ENCODE measurements around the gene ERC2. TPM values are rescaled to one million over a fixed set of nuclear protein-coding genes. Genes with fewer than 3 reads are reported as not detected.

Gene ERC2
- total and polyA plus RNA-seq, 2 of the 8 experiments (the other 6 are each of a cell fraction or from before 2014, with no cell fraction given): 16.4 to 22.8 TPM

- H2BK5ac ChIP-seq (ENCODE audit: low read depth, low read length): no peak overlapping the region
- H3K9ac ChIP-seq (replicated peaks in 1 of 4; ENCODE audit: extremely low read depth in 1 of 4, low read depth in 3 of 4, low read length in 3 of 4): no peak overlapping the region
- H3K4me1 ChIP-seq (replicated peaks in 1 of 4; ENCODE audit: control insufficient read depth in 3 of 4, insufficient read depth in 4 of 4, low read length in 3 of 4): no peaks in the 10 kb centered on the region
- no peaks in the 10 kb centered on the region for H3K79me2 ChIP-seq (ENCODE audit: control insufficient read depth in 1 of 2, insufficient read depth in 2 of 2, low read length in 2 of 2)
- H3K4me3 ChIP-seq (ENCODE audit: extremely low read depth in 1 of 4, insufficient read depth in 2 of 4, low read depth in 3 of 4, low read length in 4 of 4): no peak overlapping the region
- H2BK20ac ChIP-seq (ENCODE audit: low read length): no peak overlapping the region
- TF ChIP-seq SIX5 (IDR thresholded peaks at IDR 0.05; ENCODE audit: low read depth, low read length) (no peak), SP2 (IDR thresholded peaks at IDR 0.05; ENCODE audit: low read length) (no peak), KDM1A (IDR thresholded peaks at IDR 0.05; ENCODE audit: borderline replicate concordance, low read length) (no peak), RFX5 (IDR thresholded peaks at IDR 0.05; ENCODE audit: borderline replicate concordance, low read depth, low read length) (no peak), TAF1 (IDR thresholded peaks at IDR 0.05; ENCODE audit: low read depth, low read length) (no peak), EP300 (IDR thresholded peaks at IDR 0.05; ENCODE audit: borderline replicate concordance in 1 of 2, low read depth in 2 of 2, low read length in 2 of 2) (no peak), CTBP2 (IDR thresholded peaks at IDR 0.05; ENCODE audit: borderline replicate concordance, insufficient read depth, insufficient read length, low read length) (no peak), MAX (IDR thresholded peaks at IDR 0.05) (no peak), CREB1 (IDR thresholded peaks at IDR 0.05) (no peak), RNF2 (IDR thresholded peaks at IDR 0.05; ENCODE audit: borderline replicate concordance, low read depth, low read length, missing control alignments, poor library complexity, severe bottlenecking) (no peak), JUND (IDR thresholded peaks at IDR 0.05; ENCODE audit: low read length) (no peak), KDM5A (IDR thresholded peaks at IDR 0.05; ENCODE audit: low read length) (no peak)
- no peak overlapping the region for H2BK15ac ChIP-seq (ENCODE audit: low read length)
- H3K9me3 ChIP-seq (ENCODE audit: insufficient read depth in 2 of 2, low read depth in 1 of 2, low read length in 1 of 2): no peaks in the 10 kb centered on the region
- no peak overlapping the region for H4K91ac ChIP-seq (replicated peaks; ENCODE audit: insufficient read length, low read length)
- ChIA-PET CTCF (ENCODE audit: partially characterized antibody) (interaction anchor here (1.4 kb wide), 1 partner anchor 285 kb away, joined by 5 read pairs; no protein-coding TSS in a partner anchor), POLR2A (ENCODE audit: partially characterized antibody) (no interaction called here)
- no peak overlapping the region for H3K18ac ChIP-seq (ENCODE audit: extremely low read depth, low read length)
- H2BK12ac ChIP-seq (ENCODE audit: low read depth, low read length): no peak overlapping the region
- no peak overlapping the region for H3K23ac ChIP-seq (ENCODE audit: insufficient read length)
- H3K23me2 ChIP-seq (ENCODE audit: low read depth, low read length): no peaks in the 10 kb centered on the region
- no peak overlapping the region for H3K56ac ChIP-seq (replicated peaks; ENCODE audit: insufficient read length, low read depth, low read length)
- FAIRE-seq (no peak), DNase-seq (ENCODE audit: low read depth in 1 of 2, low spot score in 2 of 2) (no peak)
- no peak overlapping the region for H4K5ac ChIP-seq (ENCODE audit: insufficient read length, low read depth, low read length)
- H3K14ac ChIP-seq (ENCODE audit: insufficient read length): no peak overlapping the region
- no peak overlapping the region for H2AK5ac ChIP-seq (ENCODE audit: low read depth, low read length)
- no peak overlapping the region for H3K4ac ChIP-seq (replicated peaks; ENCODE audit: insufficient read length, low read depth, low read length)
- no peaks in the 10 kb centered on the region for H4K20me1 ChIP-seq (replicated peaks in 1 of 2; ENCODE audit: control insufficient read depth in 1 of 2, insufficient read depth in 2 of 2, low read length in 2 of 2)
- WGBS, 2 experiments (ENCODE audit: extremely low coverage in 1 of 2, insufficient coverage in 1 of 2, insufficient read length in 1 of 2, insufficient replicate concordance in 2 of 2, low coverage in 1 of 2, low lambda C conversion rate in 2 of 2, missing lambda C conversion rate in 1 of 2): 90% methylated on average over 1 of the region's 1 CpG; no CpG with 5 or more reads in 1 of the 2 experiments
- no peak overlapping the region for H3K27ac ChIP-seq (ENCODE audit: low read depth, low read length)
- no peaks in the 10 kb centered on the region for H3K79me1 ChIP-seq (ENCODE audit: low read depth, low read length)
- H2AFZ ChIP-seq (ENCODE audit: low read length): no peak overlapping the region
- no peaks in the 10 kb centered on the region for H3K36me3 ChIP-seq (ENCODE audit: control insufficient read depth in 2 of 4, insufficient read depth in 4 of 4, low read length in 3 of 4)
- H2BK120ac ChIP-seq (replicated peaks; ENCODE audit: low read depth, low read length): no peak overlapping the region
- H3K27me3 ChIP-seq (replicated peaks in 1 of 4; ENCODE audit: control insufficient read depth in 3 of 4, extremely low read depth in 1 of 4, insufficient read depth in 3 of 4, low read length in 3 of 4): no peaks in the 10 kb centered on the region
- no peak overlapping the region for H3K4me2 ChIP-seq (ENCODE audit: insufficient read depth in 1 of 2, low read depth in 2 of 2, low read length in 2 of 2)
- H4K8ac ChIP-seq (ENCODE audit: extremely low read depth, insufficient read depth, low read length): no peak overlapping the region
Measured at GRCh38 chr3:55966566-55966965, 501.7 kb downstream of the ERC2 start.

All from H1 (cell line).